ENCODE measurements around the gene SPEN. TPM values are rescaled to one million over a fixed set of nuclear protein-coding genes. Genes with fewer than 3 reads are reported as not detected.
"Not testable (repeated sequence)": the region's sequence is repeated elsewhere in the genome, so short reads cannot be mapped to it uniquely, and the experiment has no call there.

The SPEN gene
- total RNA-seq, 1 donor from 2014 or later = 54.7 TPM

DNA sequence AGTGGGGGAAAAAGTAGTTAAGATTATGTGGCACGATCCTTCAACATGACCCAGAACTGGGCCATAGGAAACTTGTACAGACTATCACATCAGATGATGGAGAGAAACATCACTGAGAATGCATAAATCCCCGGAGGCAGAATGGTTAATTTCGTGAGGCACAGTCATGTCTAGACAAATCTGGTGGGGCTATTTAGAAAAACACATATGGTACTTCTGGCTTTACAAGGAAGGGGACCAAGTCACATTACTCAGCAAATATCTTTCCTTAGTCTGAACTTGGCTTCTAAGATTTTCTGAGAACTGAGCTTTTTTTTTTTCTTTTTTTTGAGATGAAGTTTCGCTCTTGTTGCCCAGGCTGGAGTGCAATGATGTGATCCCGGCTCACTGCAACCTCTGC lies 30.8 kb upstream of the SPEN start:
- no peaks in the 10 kb centered on the region for H3K9me3 ChIP-seq
- TF ChIP-seq, protein P1, sequence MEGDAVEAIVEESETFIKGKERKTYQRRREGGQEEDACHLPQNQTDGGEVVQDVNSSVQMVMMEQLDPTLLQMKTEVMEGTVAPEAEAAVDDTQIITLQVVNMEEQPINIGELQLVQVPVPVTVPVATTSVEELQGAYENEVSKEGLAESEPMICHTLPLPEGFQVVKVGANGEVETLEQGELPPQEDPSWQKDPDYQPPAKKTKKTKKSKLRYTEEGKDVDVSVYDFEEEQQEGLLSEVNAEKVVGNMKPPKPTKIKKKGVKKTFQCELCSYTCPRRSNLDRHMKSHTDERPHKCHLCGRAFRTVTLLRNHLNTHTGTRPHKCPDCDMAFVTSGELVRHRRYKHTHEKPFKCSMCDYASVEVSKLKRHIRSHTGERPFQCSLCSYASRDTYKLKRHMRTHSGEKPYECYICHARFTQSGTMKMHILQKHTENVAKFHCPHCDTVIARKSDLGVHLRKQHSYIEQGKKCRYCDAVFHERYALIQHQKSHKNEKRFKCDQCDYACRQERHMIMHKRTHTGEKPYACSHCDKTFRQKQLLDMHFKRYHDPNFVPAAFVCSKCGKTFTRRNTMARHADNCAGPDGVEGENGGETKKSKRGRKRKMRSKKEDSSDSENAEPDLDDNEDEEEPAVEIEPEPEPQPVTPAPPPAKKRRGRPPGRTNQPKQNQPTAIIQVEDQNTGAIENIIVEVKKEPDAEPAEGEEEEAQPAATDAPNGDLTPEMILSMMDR (IDR thresholded peaks at IDR 0.05) = no peak
- intact Hi-C loops (cut with DNase I) = loop anchor here (10.0 kb wide), 1 partner anchor 178 kb away; no protein-coding TSS in a partner anchor
- no peak overlapping the region for H3K27ac ChIP-seq
- no peaks in the 10 kb centered on the region for H3K27me3 ChIP-seq (ENCODE audit: low read depth)
- peaks cover 8% of the 10 kb centered on the region for H3K4me1 ChIP-seq
- DNase-seq (no peak), ATAC-seq (no peak)
- no peaks in the 10 kb centered on the region for H3K36me3 ChIP-seq
- no peak overlapping the region for H3K4me3 ChIP-seq

- TF ChIP-seq, protein P1 (IDR thresholded peaks at IDR 0.05) = no peak
- no peak for DNase-seq
- no peak overlapping the region for H3K4me3 ChIP-seq
- intact Hi-C loops (cut with DNase I) = no loop called here
- no peaks in the 10 kb centered on the region for H3K27me3 ChIP-seq (ENCODE audit: low read depth)
- no peak overlapping the region for H3K27ac ChIP-seq
- H3K9me3 ChIP-seq = no peaks in the 10 kb centered on the region
- H3K4me1 ChIP-seq = peaks cover 5% of the 10 kb centered on the region
- H3K36me3 ChIP-seq = no peaks in the 10 kb centered on the region
- no peak for ATAC-seq
Observed at GRCh38 chr1:15820478-15820877, 27.0 kb upstream of the SPEN start.

DNA sequence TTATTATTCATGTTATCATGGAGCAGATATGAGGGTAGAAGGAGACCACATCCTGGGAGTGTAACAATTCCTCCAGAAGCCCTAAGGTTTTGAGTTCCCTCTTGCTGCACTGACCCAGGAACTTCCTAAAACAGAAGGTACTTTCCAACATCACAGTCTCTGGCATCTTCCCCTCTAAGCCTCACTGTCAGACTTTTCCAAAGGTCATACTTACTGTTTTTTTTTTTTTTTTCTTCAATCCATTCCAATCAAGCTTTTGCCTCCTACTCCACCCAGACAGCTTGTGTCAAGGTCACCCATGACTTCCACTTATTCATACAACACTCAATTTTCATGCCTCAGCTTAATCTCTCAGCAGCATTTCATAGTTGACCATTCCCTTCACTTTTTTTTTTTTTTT lies 21.7 kb upstream of the SPEN start:
- TF ChIP-seq, protein P1 (IDR thresholded peaks at IDR 0.05) = no peak
- ATAC-seq (peak in 1 of 2 donors; percentile 64), DNase-seq (no peak)
- Histone ChIP-seq H3K27me3 (ENCODE audit: low read depth) (no peaks in the 10 kb centered on the region), H3K9me3 (no peaks in the 10 kb centered on the region), H3K4me1 (peaks cover 20% of the 10 kb centered on the region), H3K27ac (no peak overlapping the region), H3K4me3 (no peak overlapping the region), H3K36me3 (no peaks in the 10 kb centered on the region)
- intact Hi-C loops (cut with DNase I) = no loop called here

DNA sequence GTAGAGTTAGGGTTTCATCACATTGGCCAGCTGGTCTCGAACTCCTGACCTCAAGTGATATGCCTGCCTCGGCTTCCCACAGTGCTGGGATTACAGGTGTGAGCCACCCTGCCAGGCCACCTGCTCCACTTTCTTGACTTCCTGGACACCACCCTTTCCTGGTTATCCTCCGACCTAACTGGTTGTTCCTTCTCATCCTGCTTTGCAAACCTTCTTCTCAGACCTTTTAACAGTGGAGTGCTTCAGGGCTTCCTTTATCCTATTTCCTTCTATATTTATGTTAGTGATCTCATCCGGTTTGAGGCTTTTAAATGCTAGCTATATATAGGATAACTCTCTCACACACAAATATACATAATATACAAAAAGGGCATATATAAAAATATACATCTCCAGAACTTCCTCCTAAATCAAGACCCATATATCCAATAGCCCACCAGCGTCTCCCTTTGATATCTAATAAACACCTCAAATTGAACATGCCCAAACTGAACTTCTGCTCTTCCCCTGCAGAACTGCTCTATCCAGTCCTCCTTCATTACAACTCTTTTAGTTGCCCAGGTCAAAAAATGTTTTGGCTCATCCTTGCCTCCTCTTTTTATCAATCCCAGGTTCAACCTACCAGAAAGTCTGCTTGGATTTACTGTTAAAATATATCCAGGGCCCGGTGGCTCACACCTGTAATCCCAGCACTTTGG lies 20.5 kb upstream of the SPEN start:
- DNase-seq = no peak
- TF ChIP-seq, protein P1 (IDR thresholded peaks at IDR 0.05) = no peak
- H3K36me3 ChIP-seq = no peaks in the 10 kb centered on the region
- no peak overlapping the region for H3K4me3 ChIP-seq
- H3K4me1 ChIP-seq = peaks cover 24% of the 10 kb centered on the region
- intact Hi-C loops (cut with DNase I) = no loop called here
- ATAC-seq = no peak
- no peaks in the 10 kb centered on the region for H3K9me3 ChIP-seq
- H3K27me3 ChIP-seq (ENCODE audit: low read depth) = no peaks in the 10 kb centered on the region
- no peak overlapping the region for H3K27ac ChIP-seq

- H3K27me3 ChIP-seq (ENCODE audit: low read depth); H3K36me3 ChIP-seq; H3K27ac ChIP-seq; DNase-seq; ATAC-seq; H3K9me3 ChIP-seq; H3K4me3 ChIP-seq; intact Hi-C loops (cut with DNase I): not testable (repeated sequence)
- peaks cover 30% of the 10 kb centered on the region for H3K4me1 ChIP-seq
Observed at GRCh38 chr1:15827567-15827966, 19.9 kb upstream of the SPEN start.

- DNase-seq; ATAC-seq; H3K27ac ChIP-seq; H3K36me3 ChIP-seq; intact Hi-C loops (cut with DNase I); H3K9me3 ChIP-seq; H3K4me3 ChIP-seq; H3K27me3 ChIP-seq (ENCODE audit: low read depth): not testable (repeated sequence)
- peaks cover 37% of the 10 kb centered on the region for H3K4me1 ChIP-seq
Observed at GRCh38 chr1:15828931-15829330, 18.6 kb upstream of the SPEN start.

Measured in lower lobe of right lung (tissue), 2 donors.